IMR-90 (cell line): ENCODE results near the gene OTOGL. TPM values are rescaled to one million over a fixed set of nuclear protein-coding genes. Genes with fewer than 3 reads are reported as not detected.

Source experiments
- ATAC-seq: fragments of 200-7000 bp; cut with Tn5 transposase; 2 replicates; pipeline ENCODE4 v1.9.1; 2020; ENCODE audit warnings: low read depth, mild to moderate bottlenecking, moderate library complexity
- BruUV-seq: library from RNA; stranded (reverse); fragments of 400-500 nt; replicated peaks from 2 replicates; lab custom pipeline; 2021; lab: Mats Ljungman, UMichigan
- CTCF ChIA-PET: fragments of 300-600 bp; formaldehyde crosslinking; extraction: SDS; loops from one replicate; lab custom pipeline; 2021; ENCODE audit warnings: antibody characterized with exemption; lab: Yijun Ruan, JAX
- POLR2A ChIA-PET: fragments of 300-600 bp; sonication (Branson Sonifier 250); formaldehyde crosslinking; loops from one replicate; lab custom pipeline; 2022; ENCODE audit warnings: antibody characterized with exemption; ENCODE audit not compliant: unreplicated experiment; lab: Charles Lee
- DNase-seq: peaks from one replicate; pipeline ENCODE4 v3.0.0; 2013
- H2AFZ ChIP-seq: replicated peaks from 2 replicates; pipeline ENCODE3; 2013; ENCODE audit warnings: low read length, mild to moderate bottlenecking; ENCODE audit not compliant: poor library complexity
- H2AK5ac ChIP-seq: 2 replicates; pipeline ENCODE4 v1.6.1; 2013; ENCODE audit warnings: low read depth, low read length, inconsistent platforms
- H2AK9ac ChIP-seq: replicated peaks from 2 replicates; pipeline ENCODE3; 2013; ENCODE audit warnings: mild to moderate bottlenecking, low read depth, low read length, moderate library complexity; ENCODE audit not compliant: poor library complexity
- H2BK120ac ChIP-seq: 2 replicates; pipeline ENCODE4 v1.6.1; 2013; ENCODE audit warnings: low read depth, low read length, inconsistent platforms
- H2BK15ac ChIP-seq: 3 replicates; pipeline ENCODE4 v1.6.1; 2013; ENCODE audit warnings: low read depth, low read length, inconsistent platforms
- H2BK20ac ChIP-seq: 2 replicates; pipeline ENCODE4 v1.6.1; 2013; ENCODE audit warnings: low read depth, mild to moderate bottlenecking, inconsistent platforms, low read length, moderate library complexity
- H2BK5ac ChIP-seq: 2 replicates; pipeline ENCODE4 v1.6.1; 2013; ENCODE audit warnings: mild to moderate bottlenecking, low read depth, low read length, inconsistent platforms; ENCODE audit not compliant: poor library complexity, severe bottlenecking
- H3K14ac ChIP-seq: replicated peaks from 2 replicates; pipeline ENCODE4 v1.6.1; 2013; ENCODE audit warnings: low read depth, low read length, inconsistent platforms
- H3K18ac ChIP-seq: 2 replicates; pipeline ENCODE4 v1.6.1; 2013; ENCODE audit warnings: low read depth, low read length, control low read depth
- H3K23ac ChIP-seq: 2 replicates; pipeline ENCODE4 v1.6.1; 2013; ENCODE audit warnings: low read depth, low read length, inconsistent platforms
- H3K27ac ChIP-seq: 2 replicates; pipeline ENCODE4 v1.5.1; 2013; ENCODE audit warnings: mild to moderate bottlenecking, control low read depth, low read length; ENCODE audit not compliant: insufficient read depth
- H3K27me3 ChIP-seq: 2 replicates; pipeline ENCODE4 v1.6.1; 2013; ENCODE audit warnings: low read length; ENCODE audit not compliant: control insufficient read depth, insufficient read depth
- H3K36me3 ChIP-seq: 2 replicates; pipeline ENCODE4 v1.6.1; 2013; ENCODE audit warnings: low read length, mixed read lengths; ENCODE audit not compliant: control insufficient read depth, insufficient read depth
- H3K4ac ChIP-seq: 2 replicates; pipeline ENCODE4 v1.6.1; 2013; ENCODE audit warnings: low read depth, low read length, inconsistent platforms
- H3K4me1 ChIP-seq: 2 replicates; pipeline ENCODE4 v1.6.1; 2013; ENCODE audit warnings: low read length, mixed read lengths; ENCODE audit not compliant: control insufficient read depth, insufficient read depth
- H3K4me2 ChIP-seq: 2 replicates; pipeline ENCODE4 v1.6.1; 2013; ENCODE audit warnings: low read depth, mild to moderate bottlenecking, control low read depth, low read length, moderate library complexity
- H3K4me3 ChIP-seq: 2 replicates; pipeline ENCODE4 v1.5.1; 2013; ENCODE audit warnings: low read depth, mild to moderate bottlenecking, control low read depth, low read length, moderate library complexity; ENCODE audit not compliant: insufficient read depth
- H3K56ac ChIP-seq: 2 replicates; pipeline ENCODE4 v1.6.1; 2013; ENCODE audit warnings: low read length, inconsistent platforms; ENCODE audit not compliant: insufficient read depth; ENCODE audit errors: extremely low read depth
- H3K79me1 ChIP-seq, 2 experiments: 2 replicates each; pipeline ENCODE4 v1.6.1; 2013; ENCODE audit warnings: low read length in 2 of 2, inconsistent platforms in 1 of 2, low read depth in 1 of 2
- H3K9ac ChIP-seq: 2 replicates; pipeline ENCODE4 v1.6.1; 2013; ENCODE audit warnings: low read depth, low read length, control low read depth
- H3K9me1 ChIP-seq: 2 replicates; pipeline ENCODE4 v1.6.1; 2013; ENCODE audit warnings: low read length, inconsistent platforms; ENCODE audit not compliant: insufficient read depth
- H3K9me3 ChIP-seq: 2 replicates; pipeline ENCODE4 v1.6.1; 2013; ENCODE audit warnings: low read length; ENCODE audit not compliant: control insufficient read depth, insufficient read depth
- H4K20me1 ChIP-seq: 2 replicates; pipeline ENCODE4 v1.6.1; 2013; ENCODE audit warnings: low read length, inconsistent platforms; ENCODE audit not compliant: insufficient read depth
- H4K5ac ChIP-seq: 2 replicates; pipeline ENCODE4 v1.6.1; 2013; ENCODE audit warnings: mild to moderate bottlenecking, low read depth, low read length, control low read depth
- H4K8ac ChIP-seq, 2 experiments: 2 replicates each; pipeline ENCODE4 v1.6.1; 2013; ENCODE audit warnings: low read depth in 2 of 2, low read length in 2 of 2, control low read depth in 1 of 2, inconsistent platforms in 1 of 2
- H4K91ac ChIP-seq: 2 replicates; pipeline ENCODE4 v1.6.1; 2013; ENCODE audit warnings: low read depth, low read length, inconsistent platforms; ENCODE audit not compliant: insufficient read depth
- BHLHE40 ChIP-seq: fragments of 150-350 bp; IDR thresholded peaks from 2 replicates; pipeline ENCODE4 v1.6.1; 2016; ENCODE audit warnings: mild to moderate bottlenecking, low read depth, low read length
- CEBPB ChIP-seq: IDR thresholded peaks from 2 replicates; pipeline ENCODE4 v1.6.1; 2012; ENCODE audit warnings: low read depth, low read length, improper control_type of control experiment
- CHD1 ChIP-seq: IDR thresholded peaks from 2 replicates; pipeline ENCODE4 v1.6.1; 2012; ENCODE audit warnings: low read depth, low read length, improper control_type of control experiment
- MXI1 ChIP-seq: IDR thresholded peaks from 2 replicates; pipeline ENCODE4 v1.6.1; 2012; ENCODE audit warnings: low read depth, mild to moderate bottlenecking, low read length, moderate library complexity, borderline replicate concordance
- NFE2L2 ChIP-seq: fragments of 150-350 bp; IDR thresholded peaks from 2 replicates; pipeline ENCODE4 v1.6.1; 2016; ENCODE audit warnings: low read depth, mild to moderate bottlenecking, low read length
- POLR2A ChIP-seq: IDR thresholded peaks from 2 replicates; pipeline ENCODE4 v1.6.1; 2012; ENCODE audit warnings: mild to moderate bottlenecking, low read depth, low read length
- RAD21 ChIP-seq: IDR thresholded peaks from 2 replicates; pipeline ENCODE4 v1.6.1; 2012; ENCODE audit warnings: low read length, improper control_type of control experiment
- RCOR1 ChIP-seq: IDR thresholded peaks from 2 replicates; pipeline ENCODE4 v1.6.1; 2012; ENCODE audit warnings: mild to moderate bottlenecking, low read length, improper control_type of control experiment; ENCODE audit not compliant: insufficient replicate concordance
- RFX5 ChIP-seq: IDR thresholded peaks from 2 replicates; pipeline ENCODE4 v1.8.0; 2012; ENCODE audit warnings: low read depth, mild to moderate bottlenecking, low read length, moderate library complexity
- USF2 ChIP-seq: fragments of 150-350 bp; IDR thresholded peaks from 2 replicates; pipeline ENCODE4 v1.6.1; 2017; ENCODE audit warnings: mild to moderate bottlenecking, antibody characterized with exemption, low read length, low read depth
- WGBS, 2 experiments: methylation state at CpG; one replicate each; pipeline versions ENCODE4 v1.1.5 to v1.1.7; 2013; ENCODE audit warnings: missing lambda C conversion rate in 2 of 2; ENCODE audit not compliant: insufficient read length in 1 of 2; ENCODE audit errors: extremely low coverage in 2 of 2; 5-methylcytosine and 5-hydroxymethylcytosine counted together
- dilution Hi-C: fragments of 300-500 bp; cut with HindIII; formaldehyde crosslinking; loops from one replicate; pipeline ENCODE4 v1.14.3; 2018; ENCODE audit warnings: low sequenced_read_pairs; ENCODE audit not compliant: unreplicated experiment
- in situ Hi-C: fragments of 300-500 bp; cut with MboI; formaldehyde crosslinking; loops from 3 replicates; pipeline ENCODE4 v1.14.3; 2019; ENCODE audit warnings: low sequenced_read_pairs, inconsistent platforms, mixed read lengths
- intact Hi-C: fragments of 100-400 bp; cut with micrococcal nuclease; formaldehyde crosslinking; loops from 2 replicates; pipeline ENCODE4 v1.10.0; 2022
- polyA plus RNA-seq, 3 experiments: library from polyadenylated mRNA; depleted of rRNA; stranded (reverse); fragments of >200 nt; gene quantifications; 2 replicates each; pipeline ENCODE4 v1.2.3, GENCODE V29; 2012; ENCODE audit warnings: low replicate concordance in 1 of 3
- total RNA-seq: library from RNA; depleted of rRNA; stranded (reverse); fragments of >200 nt; gene quantifications from 2 replicates; pipeline ENCODE4 v1.2.3, GENCODE V29; 2012

Gene OTOGL
- total and polyA plus RNA-seq, 2 of the 4 experiments (the other 2 are of a cell fraction), result 0.10 to 0.18 TPM

GRCh38 chr12:80107221-80107620 lies 7.9 kb downstream of the OTOGL start:
- ATAC-seq, result no peak
- no peak overlapping the region for H2BK5ac ChIP-seq
- H3K79me1 ChIP-seq, result no peaks in the 10 kb centered on the region
- no peaks in the 10 kb centered on the region for H3K9me3 ChIP-seq
- no peak overlapping the region for H3K56ac ChIP-seq
- H3K14ac ChIP-seq, result no peak overlapping the region
- H3K9ac ChIP-seq, result no peak overlapping the region
- H2BK20ac ChIP-seq, result no peak overlapping the region
- H4K91ac ChIP-seq, result no peak overlapping the region
- no peak overlapping the region for H3K4me3 ChIP-seq
- intact Hi-C loops (no loop called here), dilution Hi-C loops (no loop called here), in situ Hi-C loops (no loop called here)
- no peak overlapping the region for H2AFZ ChIP-seq
- CTCF ChIA-PET, result no interaction called here
- TF ChIP-seq MXI1 (no peak), NFE2L2 (no peak), CEBPB (no peak), POLR2A (no peak), BHLHE40 (no peak), RAD21 (no peak), USF2 (no peak), RFX5 (no peak), CHD1 (no peak), RCOR1 (no peak)
- WGBS, 2 experiments, result no CpG with 5 or more reads among the region's 5 CpGs
- no peak overlapping the region for H3K4ac ChIP-seq
- H2AK9ac ChIP-seq, result no peak overlapping the region
- H4K5ac ChIP-seq, result no peak overlapping the region
- H3K9me1 ChIP-seq, result no peaks in the 10 kb centered on the region
- H3K27ac ChIP-seq, result no peak overlapping the region
- H3K36me3 ChIP-seq, result no peaks in the 10 kb centered on the region
- H2BK120ac ChIP-seq, result no peak overlapping the region
- no peaks in the 10 kb centered on the region for H3K4me1 ChIP-seq
- no TSS peak for BruUV-seq
- H3K23ac ChIP-seq, result no peak overlapping the region
- H3K27me3 ChIP-seq, result no peaks in the 10 kb centered on the region
- H3K18ac ChIP-seq, result no peak overlapping the region
- H4K8ac ChIP-seq, result no peak overlapping the region
- H2AK5ac ChIP-seq, result no peak overlapping the region
- no peaks in the 10 kb centered on the region for H4K20me1 ChIP-seq
- DNase-seq, result peak; percentile 26
- POLR2A ChIA-PET, result no interaction called here
- H3K4me2 ChIP-seq, result no peak overlapping the region
- H2BK15ac ChIP-seq, result no peak overlapping the region
